Calu3 (cell line): Measurements from ENCODE around the gene LRRTM3. TPM values are rescaled to one million over a fixed set of nuclear protein-coding genes. Genes with fewer than 3 reads are reported as not detected.

Experiments
- Bru-seq: library from RNA; stranded (reverse); fragments of 400-500 nt; gene quantifications from one replicate; lab custom pipeline; 2021; lab: Mats Ljungman, UMichigan
- BruChase-seq, 2 experiments: library from RNA; stranded (reverse); fragments of 400-500 nt; gene quantifications; one replicate each; lab custom pipeline; 2021; lab: Mats Ljungman, UMichigan
- BruUV-seq: library from RNA; stranded (reverse); fragments of 400-500 nt; replicated peaks from 2 replicates; lab custom pipeline; 2021; lab: Mats Ljungman, UMichigan
- CTCF ChIA-PET: fragments of 300-600 bp; sonication (Branson Sonifier 250); formaldehyde crosslinking; loops from one replicate; lab custom pipeline; 2022; ENCODE audit warnings: antibody characterized with exemption; lab: Charles Lee
- DNase-seq: peaks from one replicate; pipeline ENCODE4 v3.0.0; 2022
- H3K27ac Mint-ChIP-seq: one replicate; pipeline ENCODE4 v1.8.0; 2022; ENCODE audit warnings: mixed read lengths; ENCODE audit not compliant: unreplicated experiment
- H3K27me3 Mint-ChIP-seq: one replicate; pipeline ENCODE4 v1.8.0; 2022; ENCODE audit warnings: mixed read lengths; ENCODE audit not compliant: unreplicated experiment
- H3K36me3 Mint-ChIP-seq: one replicate; pipeline ENCODE4 v1.8.0; 2022; ENCODE audit warnings: mild to moderate bottlenecking, moderate library complexity, mixed read lengths; ENCODE audit not compliant: insufficient read depth, unreplicated experiment
- H3K4me1 Mint-ChIP-seq: one replicate; pipeline ENCODE4 v1.8.0; 2022; ENCODE audit warnings: mild to moderate bottlenecking, low read depth, mixed read lengths; ENCODE audit not compliant: unreplicated experiment
- H3K4me3 Mint-ChIP-seq: one replicate; pipeline ENCODE4 v1.8.0; 2022; ENCODE audit warnings: mild to moderate bottlenecking, low read depth, moderate library complexity, mixed read lengths; ENCODE audit not compliant: unreplicated experiment
- H3K9me3 Mint-ChIP-seq: one replicate; pipeline ENCODE4 v1.8.0; 2022; ENCODE audit warnings: low read depth, mixed read lengths; ENCODE audit not compliant: unreplicated experiment
- CTCF ChIP-seq: fragments of 200-600 bp; IDR thresholded peaks from one replicate; pipeline ENCODE4 v1.8.0; 2022; ENCODE audit warnings: antibody characterized with exemption; ENCODE audit not compliant: unreplicated experiment
- intact Hi-C: fragments of 100-400 bp; cut with micrococcal nuclease; formaldehyde crosslinking; loops from one replicate; pipeline ENCODE4 v1.10.0; 2022; ENCODE audit not compliant: unreplicated experiment
- long read RNA-seq: library from polyadenylated mRNA; stranded (forward); transcript quantifications from one replicate; pipeline ENCODE4 v2.0.0, GENCODE V29; 2022
- total RNA-seq: library from RNA; stranded (reverse); gene quantifications from 2 replicates; pipeline ENCODE4 v1.2.3, GENCODE V29; 2022

LRRTM3 gene
- total RNA-seq (not detected in 2 replicates), Bru-seq, nascent RNA (percentile 0 among the genes with signal in this experiment), BruChase-seq, experiment 1, labeled RNA remaining after a 6-hour chase (not detected), BruChase-seq, experiment 2, labeled RNA remaining after a 2-hour chase (percentile 0 among the genes with signal in this experiment)
- long read RNA-seq, result 0 reads

- H3K9me3 Mint-ChIP-seq, result peaks cover 5% of the 10 kb centered on the region
- CTCF ChIA-PET, result interaction anchor here (0.7 to 1.4 kb wide), 7 partner anchors 10 to 340 kb away, joined by 3 to 7 read pairs (median 3); no protein-coding TSS in a partner anchor
- no peak within 1 kb of the TSS for H3K27ac Mint-ChIP-seq
- peaks cover 27% of the 10 kb centered on the region for H3K4me1 Mint-ChIP-seq
- peak; percentile 72 for DNase-seq
- TF ChIP-seq CTCF, result peak; percentile 66
- intact Hi-C loops, result loop anchor here (5.0 to 10.0 kb wide), 3 partner anchors 119 to 621 kb away; no protein-coding TSS in a partner anchor
- H3K27me3 Mint-ChIP-seq, result peaks cover 28% of the 10 kb centered on the region
- no peaks in the 10 kb centered on the region for H3K36me3 Mint-ChIP-seq
- peak within 1 kb of the TSS; percentile 53 for H3K4me3 Mint-ChIP-seq
- no TSS peak for BruUV-seq
Observed at GRCh38 chr10:66925896-66926715, at the start of gene LRRTM3. LRRTM3 (plus strand) TSS chr10:66926036.

GRCh38 chr10:66877361-66877760 lies 48.5 kb upstream of the LRRTM3 start:
- TF ChIP-seq CTCF, result no peak
- H3K27me3 Mint-ChIP-seq, result no peaks in the 10 kb centered on the region
- no TSS peak for BruUV-seq
- H3K4me3 Mint-ChIP-seq, result no peak overlapping the region
- H3K4me1 Mint-ChIP-seq, result no peaks in the 10 kb centered on the region
- intact Hi-C loops, result no loop called here
- no peaks in the 10 kb centered on the region for H3K9me3 Mint-ChIP-seq
- no peak for DNase-seq
- no peaks in the 10 kb centered on the region for H3K36me3 Mint-ChIP-seq
- CTCF ChIA-PET, result interaction anchor here (1.3 kb wide), 1 partner anchor 43 kb away, joined by 3 read pairs; no protein-coding TSS in a partner anchor
- no peak overlapping the region for H3K27ac Mint-ChIP-seq

- Mint-ChIP-seq H3K4me1 (no peaks in the 10 kb centered on the region), H3K4me3 (no peak overlapping the region), H3K9me3 (no peaks in the 10 kb centered on the region), H3K36me3 (no peaks in the 10 kb centered on the region), H3K27ac (no peak overlapping the region), H3K27me3 (no peaks in the 10 kb centered on the region)
- CTCF ChIA-PET, result interaction anchor here (1.1 kb wide), 1 partner anchor 14 kb away, joined by 3 read pairs; no protein-coding TSS in a partner anchor
- DNase-seq, result no peak
- BruUV-seq, result no TSS peak
- no peak for TF ChIP-seq CTCF
- intact Hi-C loops, result no loop called here
Observed at GRCh38 chr10:66880292-66880691, 45.5 kb upstream of the LRRTM3 start.

GRCh38 chr10:66880826-66881225 lies 45.0 kb upstream of the LRRTM3 start:
- CTCF ChIA-PET, result interaction anchor here (1.1 kb wide), 1 partner anchor 13 kb away, joined by 3 read pairs; no protein-coding TSS in a partner anchor
- TF ChIP-seq CTCF, result no peak
- intact Hi-C loops, result no loop called here
- BruUV-seq, result no TSS peak
- no peaks in the 10 kb centered on the region for H3K4me1 Mint-ChIP-seq
- no peaks in the 10 kb centered on the region for H3K27me3 Mint-ChIP-seq
- H3K9me3 Mint-ChIP-seq, result no peaks in the 10 kb centered on the region
- H3K27ac Mint-ChIP-seq, result no peak overlapping the region
- H3K36me3 Mint-ChIP-seq, result no peaks in the 10 kb centered on the region
- H3K4me3 Mint-ChIP-seq, result no peak overlapping the region
- no peak for DNase-seq
